ENCODE measurements around the gene ZSWIM3.

DNA sequence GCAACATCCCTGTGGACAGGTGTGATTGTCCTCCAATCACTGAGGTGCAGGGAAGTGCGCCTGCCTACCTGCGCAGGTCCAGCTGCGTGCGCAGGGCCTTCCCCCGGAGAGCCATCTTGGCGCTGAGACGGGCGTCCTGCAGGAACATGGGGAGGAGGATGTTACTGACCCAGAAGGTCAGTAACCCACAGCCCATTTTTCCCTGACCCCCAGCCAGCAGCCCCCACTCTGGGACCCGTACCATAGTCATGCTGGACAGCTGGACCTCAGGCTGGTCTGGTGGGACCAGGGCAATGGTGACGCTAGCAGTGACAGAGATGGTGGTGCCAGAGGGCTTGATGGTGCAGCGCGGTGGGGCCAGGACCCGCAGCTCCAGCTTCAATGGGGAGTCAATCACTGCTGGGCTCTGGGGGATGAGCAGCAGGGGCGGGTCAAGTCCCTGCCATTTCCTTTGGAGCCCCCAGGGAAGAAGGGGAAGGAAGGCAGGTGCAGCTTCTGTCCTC is 44.8 kb downstream of the ZSWIM3 start:
- TF ChIP-seq, protein P1, sequence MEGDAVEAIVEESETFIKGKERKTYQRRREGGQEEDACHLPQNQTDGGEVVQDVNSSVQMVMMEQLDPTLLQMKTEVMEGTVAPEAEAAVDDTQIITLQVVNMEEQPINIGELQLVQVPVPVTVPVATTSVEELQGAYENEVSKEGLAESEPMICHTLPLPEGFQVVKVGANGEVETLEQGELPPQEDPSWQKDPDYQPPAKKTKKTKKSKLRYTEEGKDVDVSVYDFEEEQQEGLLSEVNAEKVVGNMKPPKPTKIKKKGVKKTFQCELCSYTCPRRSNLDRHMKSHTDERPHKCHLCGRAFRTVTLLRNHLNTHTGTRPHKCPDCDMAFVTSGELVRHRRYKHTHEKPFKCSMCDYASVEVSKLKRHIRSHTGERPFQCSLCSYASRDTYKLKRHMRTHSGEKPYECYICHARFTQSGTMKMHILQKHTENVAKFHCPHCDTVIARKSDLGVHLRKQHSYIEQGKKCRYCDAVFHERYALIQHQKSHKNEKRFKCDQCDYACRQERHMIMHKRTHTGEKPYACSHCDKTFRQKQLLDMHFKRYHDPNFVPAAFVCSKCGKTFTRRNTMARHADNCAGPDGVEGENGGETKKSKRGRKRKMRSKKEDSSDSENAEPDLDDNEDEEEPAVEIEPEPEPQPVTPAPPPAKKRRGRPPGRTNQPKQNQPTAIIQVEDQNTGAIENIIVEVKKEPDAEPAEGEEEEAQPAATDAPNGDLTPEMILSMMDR (IDR thresholded peaks at IDR 0.05; ENCODE audit: low read depth, low read length, poor library complexity, severe bottlenecking): no peak
- no peak for TF ChIP-seq EZH2phosphoT487 (IDR thresholded peaks at IDR 0.05; ENCODE audit: borderline replicate concordance, low read length)

Data from DOHH2 (cell line).